GM23248 (cell line): ENCODE measurements around the gene OFD1. TPM values are rescaled to one million over a fixed set of nuclear protein-coding genes. Genes with fewer than 3 reads are reported as not detected.

Source experiments
- DNase-seq: peaks from one replicate; pipeline ENCODE4 v3.0.0-alpha.2; 2015
- H2AFZ ChIP-seq: fragments of 200-600 bp; sonication (generic); 2 replicates; pipeline ENCODE4 v1.6.1; 2016; ENCODE audit warnings: antibody characterized with exemption
- H3F3A ChIP-seq: fragments of 200-600 bp; sonication (generic); 2 replicates; pipeline ENCODE4 v1.6.1; 2016; ENCODE audit warnings: mild to moderate bottlenecking, antibody characterized with exemption, mixed run types; ENCODE audit not compliant: insufficient read depth
- H3K27ac ChIP-seq: fragments of 200-600 bp; sonication (generic); 2 replicates; pipeline ENCODE4 v1.5.1; 2016; ENCODE audit warnings: mild to moderate bottlenecking
- H3K27me3 ChIP-seq: fragments of 200-600 bp; sonication (generic); replicated peaks from 2 replicates; pipeline ENCODE4 v1.6.1; 2016; ENCODE audit warnings: mild to moderate bottlenecking; ENCODE audit not compliant: insufficient read depth
- H3K36me3 ChIP-seq: fragments of 200-600 bp; sonication (generic); 2 replicates; pipeline ENCODE4 v1.6.1; 2016; ENCODE audit warnings: low read depth, mild to moderate bottlenecking
- H3K4me1 ChIP-seq: fragments of 200-600 bp; sonication (generic); 2 replicates; pipeline ENCODE4 v1.6.1; 2016; ENCODE audit warnings: mild to moderate bottlenecking; ENCODE audit not compliant: insufficient read depth
- H3K4me2 ChIP-seq: fragments of 200-600 bp; sonication (generic); one replicate; pipeline ENCODE4 v1.6.1; 2016; ENCODE audit warnings: mild to moderate bottlenecking; ENCODE audit not compliant: unreplicated experiment
- H3K4me3 ChIP-seq: fragments of 200-600 bp; sonication (generic); 2 replicates; pipeline ENCODE4 v1.5.1; 2016; ENCODE audit warnings: mild to moderate bottlenecking
- H3K79me2 ChIP-seq: fragments of 200-600 bp; sonication (generic); 2 replicates; pipeline ENCODE4 v1.6.1; 2016; ENCODE audit warnings: mild to moderate bottlenecking; ENCODE audit not compliant: insufficient read depth
- H3K9ac ChIP-seq: fragments of 200-600 bp; sonication (generic); 2 replicates; pipeline ENCODE4 v1.6.1; 2016; ENCODE audit warnings: mild to moderate bottlenecking
- H3K9me2 ChIP-seq: fragments of 200-600 bp; sonication (generic); 2 replicates; pipeline ENCODE4 v1.6.1; 2016; ENCODE audit warnings: mixed run types, mild to moderate bottlenecking, moderate library complexity; ENCODE audit not compliant: insufficient read depth
- H3K9me3 ChIP-seq: fragments of 200-600 bp; sonication (generic); one replicate; pipeline ENCODE4 v1.6.1; 2017; ENCODE audit warnings: low read depth
- H4K20me1 ChIP-seq: fragments of 200-600 bp; sonication (generic); 2 replicates; pipeline ENCODE4 v1.6.0; 2016; ENCODE audit not compliant: insufficient read depth
- EZH2 ChIP-seq: fragments of 200-600 bp; sonication (generic); IDR thresholded peaks from 2 replicates; pipeline ENCODE4 v1.6.1; 2018; ENCODE audit warnings: antibody characterized with exemption, mild to moderate bottlenecking; ENCODE audit not compliant: insufficient read depth, poor library complexity, severe bottlenecking
- EZH2phosphoT487 ChIP-seq: fragments of 200-600 bp; sonication (generic); IDR thresholded peaks from 2 replicates; pipeline ENCODE4 v1.6.1; 2018; ENCODE audit warnings: antibody characterized with exemption, moderate library complexity, mild to moderate bottlenecking, low read depth; ENCODE audit not compliant: insufficient read depth
- WGBS, 2 experiments: methylation state at CpG; one replicate each; pipeline ENCODE4 v1.1.6; 2015 to 2017; ENCODE audit warnings: low lambda C conversion rate in 2 of 2, low coverage in 1 of 2; ENCODE audit errors: missing lambda C conversion rate in 2 of 2; 5-methylcytosine and 5-hydroxymethylcytosine counted together
- in situ Hi-C: fragments of 300-500 bp; cut with MboI; formaldehyde crosslinking; loops from 2 replicates; pipeline ENCODE4 v1.15.0; 2020
- polyA plus RNA-seq: library from polyadenylated mRNA; unstranded; fragments of >200 nt; fragmentation: Nextera tagmentation; extraction: Ambion mirVana; gene quantifications from 2 replicates; pipeline ENCODE4 v1.2.1, GENCODE V29; 2016
- total RNA-seq: library from RNA; depleted of rRNA; stranded (reverse); fragments of >200 nt; shearing (Covaris generic); gene quantifications from 2 replicates; pipeline ENCODE4 v1.2.3, GENCODE V29; 2014

Gene OFD1
- total and polyA plus RNA-seq, 2 experiments from 2014 or later, result 6.2 to 10.4 TPM

- peak overlapping the region; percentile 97 for H3K4me3 ChIP-seq
- WGBS, 2 experiments, result 11 to 14% methylated on average over 12 to 13 of the region's 13 CpGs
- peak overlapping the region; percentile 100 for H3K9ac ChIP-seq
- no peak for DNase-seq
- in situ Hi-C loops, result no loop called here
- no peaks in the 10 kb centered on the region for H3K9me2 ChIP-seq
- H3K79me2 ChIP-seq, result peaks cover 45% of the 10 kb centered on the region
- H4K20me1 ChIP-seq, result no peaks in the 10 kb centered on the region
- TF ChIP-seq EZH2, result no peak
- no peak for TF ChIP-seq EZH2phosphoT487
- H3K4me2 ChIP-seq, result peak overlapping the region; percentile 82
- H2AFZ ChIP-seq, result peak overlapping the region; percentile 79
- H3K27ac ChIP-seq, result peak overlapping the region; percentile 97
- H3K4me1 ChIP-seq, result peaks cover 18% of the 10 kb centered on the region
- H3K27me3 ChIP-seq, result no peaks in the 10 kb centered on the region
- H3K9me3 ChIP-seq, result no peaks in the 10 kb centered on the region
- peaks cover 6% of the 10 kb centered on the region; the same call in 1 of the 2 replicates for H3F3A ChIP-seq
- no peaks in the 10 kb centered on the region for H3K36me3 ChIP-seq
Measured at GRCh38 chrX:13688384-13688957, 46.1 kb upstream of the OFD1 start.

GRCh38 chrX:13688958-13689740 is 45.4 kb upstream of the OFD1 start, which contains the start of gene RAB9A:
RAB9A (plus strand) TSS chrX:13689128; CDS start chrX:13708747, 19,619 bp downstream.
- peak within 1 kb of the TSS; percentile 97 for H3K27ac ChIP-seq
- H3K36me3 ChIP-seq, result no peaks in the 10 kb centered on the region
- peaks cover 52% of the 10 kb centered on the region for H3K79me2 ChIP-seq
- no peaks in the 10 kb centered on the region for H3K27me3 ChIP-seq
- H3K9me2 ChIP-seq, result no peaks in the 10 kb centered on the region
- H3F3A ChIP-seq, result peaks cover 6% of the 10 kb centered on the region; the same call in 1 of the 2 replicates
- H3K9me3 ChIP-seq, result no peaks in the 10 kb centered on the region
- H2AFZ ChIP-seq, result peak within 1 kb of the TSS; percentile 79
- peak within 1 kb of the TSS; percentile 88 for H3K4me2 ChIP-seq
- peak within 1 kb of the TSS; percentile 100 for H3K9ac ChIP-seq
- peak within 1 kb of the TSS; percentile 97 for H3K4me3 ChIP-seq
- peaks cover 24% of the 10 kb centered on the region for H3K4me1 ChIP-seq
- DNase-seq, result peak; percentile 84
- no peaks in the 10 kb centered on the region for H4K20me1 ChIP-seq
- WGBS, 2 experiments, result 2 to 5% methylated on average over 8 to 38 of the region's 68 CpGs
- in situ Hi-C loops, result no loop called here
- no peak for TF ChIP-seq EZH2
- no peak for TF ChIP-seq EZH2phosphoT487

DNA sequence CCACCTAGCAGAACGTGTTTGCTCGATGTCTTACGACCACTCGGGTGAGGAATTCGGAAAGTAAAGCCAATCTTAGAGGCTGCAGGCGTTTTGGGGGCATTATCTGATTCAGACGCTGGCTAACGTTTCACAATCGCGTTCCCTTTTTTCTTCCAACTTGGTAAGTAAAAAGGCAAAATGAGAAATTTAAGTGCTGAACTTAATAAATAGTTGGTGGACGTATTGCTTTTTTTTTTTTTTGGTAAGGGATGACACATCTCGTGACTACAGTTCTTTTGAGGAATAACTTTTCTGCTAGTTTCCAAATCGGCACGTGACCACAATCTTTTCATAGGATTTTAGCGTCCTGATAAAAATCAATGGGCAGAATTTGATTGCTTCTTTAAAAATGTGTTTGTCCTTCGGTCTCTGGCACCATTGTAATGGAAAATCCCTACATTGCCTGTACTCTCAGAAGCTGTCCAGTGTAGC is 44.8 kb upstream of the OFD1 start:
- Histone ChIP-seq H3K36me3 (no peaks in the 10 kb centered on the region), H3K9ac (peak overlapping the region; percentile 100), H3K4me1 (peaks cover 24% of the 10 kb centered on the region), H3K27ac (peak overlapping the region; percentile 97), H3K9me3 (no peaks in the 10 kb centered on the region), H3K79me2 (peaks cover 58% of the 10 kb centered on the region), H3K4me2 (peak overlapping the region; percentile 88), H3F3A (peaks cover 2% of the 10 kb centered on the region; the same call in 1 of the 2 replicates), H3K9me2 (no peaks in the 10 kb centered on the region), H3K27me3 (no peaks in the 10 kb centered on the region), H4K20me1 (no peaks in the 10 kb centered on the region), H2AFZ (peak overlapping the region; percentile 79), H3K4me3 (peak overlapping the region; percentile 97)
- no peak for TF ChIP-seq EZH2phosphoT487
- TF ChIP-seq EZH2, result no peak
- 1 to 3% methylated on average over 15 to 16 of the region's 16 CpGs for WGBS, 2 experiments
- peak; percentile 59 for DNase-seq
- in situ Hi-C loops, result no loop called here

- H3K4me3 ChIP-seq, result peak overlapping the region; percentile 97
- peak overlapping the region; percentile 97; the same call in 1 of the 2 replicates for H3K27ac ChIP-seq
- H3F3A ChIP-seq, result no peaks in the 10 kb centered on the region
- peaks cover 22% of the 10 kb centered on the region for H3K4me1 ChIP-seq
- no peaks in the 10 kb centered on the region for H3K36me3 ChIP-seq
- H3K27me3 ChIP-seq, result no peaks in the 10 kb centered on the region
- in situ Hi-C loops, result no loop called here
- H3K79me2 ChIP-seq, result peaks cover 69% of the 10 kb centered on the region
- no peaks in the 10 kb centered on the region for H3K9me2 ChIP-seq
- no peak overlapping the region for H2AFZ ChIP-seq
- TF ChIP-seq EZH2, result no peak
- TF ChIP-seq EZH2phosphoT487, result no peak
- 48 to 53% methylated on average over 3 of the region's 3 CpGs for WGBS, 2 experiments
- peak overlapping the region; percentile 100 for H3K9ac ChIP-seq
- DNase-seq, result peak; percentile 15
- no peaks in the 10 kb centered on the region for H3K9me3 ChIP-seq
- H3K4me2 ChIP-seq, result peak overlapping the region; percentile 88
- H4K20me1 ChIP-seq, result peaks cover 7% of the 10 kb centered on the region; the same call in 1 of the 2 replicates
Measured at GRCh38 chrX:13690836-13691235, 43.7 kb upstream of the OFD1 start.
